IPS DF 6.9 (cell line): ENCODE results near the gene KLF1.
"Not testable (repeated sequence)": the region's sequence is repeated elsewhere in the genome, so short reads cannot be mapped to it uniquely, and the experiment has no call there.

Source experiments
- DNase-seq: peaks from one replicate; pipeline ENCODE4 v3.0.0-alpha.2; 2013; ENCODE audit warnings: low read depth, low spot score
- H3K27ac ChIP-seq: one replicate; pipeline ENCODE4 v1.5.1; 2013; ENCODE audit warnings: low read length, control low read depth
- H3K27me3 ChIP-seq: 2 replicates; pipeline ENCODE4 v1.6.1; 2013; ENCODE audit warnings: mild to moderate bottlenecking, low read length; ENCODE audit not compliant: control insufficient read depth, insufficient read depth
- H3K36me3 ChIP-seq: 2 replicates; pipeline ENCODE4 v1.6.1; 2013; ENCODE audit warnings: low read length; ENCODE audit not compliant: control insufficient read depth, insufficient read depth
- H3K4me1 ChIP-seq: 2 replicates; pipeline ENCODE4 v1.6.1; 2013; ENCODE audit warnings: low read length; ENCODE audit not compliant: control insufficient read depth, insufficient read depth
- H3K4me3 ChIP-seq: 2 replicates; pipeline ENCODE4 v1.5.1; 2013; ENCODE audit warnings: mild to moderate bottlenecking, low read length
- H3K9me3 ChIP-seq: 2 replicates; pipeline ENCODE4 v1.6.1; 2013; ENCODE audit warnings: low read length, inconsistent platforms; ENCODE audit not compliant: control insufficient read depth, insufficient read depth
- WGBS: extraction: QIAGEN DNeasy Blood & Tissue Kit; methylation state at CpG from one replicate; pipeline ENCODE4 v1.1.7; 2013; ENCODE audit warnings: mixed read lengths, missing lambda C conversion rate; ENCODE audit not compliant: insufficient read length, insufficient coverage; 5-methylcytosine and 5-hydroxymethylcytosine counted together

KLF1 gene

DNA sequence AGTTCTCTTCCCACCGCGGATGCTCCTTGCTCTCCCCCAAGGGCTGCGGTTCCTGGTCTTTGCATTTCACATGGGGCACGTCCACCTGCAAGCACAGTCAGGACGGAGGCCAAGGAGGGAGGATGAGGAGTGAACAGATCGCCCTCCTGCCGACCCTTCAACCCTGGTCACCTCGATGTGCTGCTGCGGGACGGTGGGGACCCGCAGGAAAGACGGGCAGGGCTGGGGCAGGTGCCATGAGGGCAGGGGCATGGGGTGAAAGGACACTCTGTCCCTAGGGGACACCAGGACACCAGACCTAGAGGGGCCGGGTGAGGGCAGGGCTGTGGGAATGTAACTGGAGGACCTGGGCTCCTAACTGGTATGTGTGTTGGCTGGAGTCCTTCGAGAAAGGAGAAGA is 31.3 kb upstream of the KLF1 start:
- no peaks in the 10 kb centered on the region for H3K9me3 ChIP-seq
- H3K36me3 ChIP-seq: peaks cover 8% of the 10 kb centered on the region
- H3K4me3 ChIP-seq: no peak overlapping the region
- no CpG with 5 or more reads among the region's 14 CpGs for WGBS
- peaks cover 3% of the 10 kb centered on the region for H3K4me1 ChIP-seq
- DNase-seq: no peak
- H3K27ac ChIP-seq: no peak overlapping the region
- H3K27me3 ChIP-seq: peaks cover 4% of the 10 kb centered on the region; the same call in 1 of the 2 replicates

- H3K4me3 ChIP-seq, H3K4me1 ChIP-seq, H3K9me3 ChIP-seq, DNase-seq, H3K27ac ChIP-seq, H3K36me3 ChIP-seq, H3K27me3 ChIP-seq: not testable (repeated sequence)
- no CpG with 5 or more reads among the region's 4 CpGs for WGBS
Measured at GRCh38 chr19:12915860-12916259, 28.9 kb upstream of the KLF1 start.

GRCh38 chr19:12913851-12914690 is 27.1 kb upstream of the KLF1 start:
- no peak for DNase-seq
- Histone ChIP-seq H3K4me1 (peaks cover 5% of the 10 kb centered on the region), H3K27me3 (peaks cover 4% of the 10 kb centered on the region; the same call in 1 of the 2 replicates), H3K36me3 (no peaks in the 10 kb centered on the region), H3K9me3 (no peaks in the 10 kb centered on the region), H3K4me3 (no peak overlapping the region), H3K27ac (no peak overlapping the region)
- WGBS: no CpG with 5 or more reads among the region's 12 CpGs

- Histone ChIP-seq H3K4me1 (peaks cover 3% of the 10 kb centered on the region; the same call in 1 of the 2 replicates), H3K27me3 (no peaks in the 10 kb centered on the region; the same call in 1 of the 2 replicates), H3K9me3 (no peaks in the 10 kb centered on the region), H3K27ac (no peak overlapping the region), H3K36me3 (no peaks in the 10 kb centered on the region), H3K4me3 (no peak overlapping the region)
- DNase-seq: no peak
- no CpG with 5 or more reads among the region's 22 CpGs for WGBS
Measured at GRCh38 chr19:12913011-12913561, 26.1 kb upstream of the KLF1 start.

DNA sequence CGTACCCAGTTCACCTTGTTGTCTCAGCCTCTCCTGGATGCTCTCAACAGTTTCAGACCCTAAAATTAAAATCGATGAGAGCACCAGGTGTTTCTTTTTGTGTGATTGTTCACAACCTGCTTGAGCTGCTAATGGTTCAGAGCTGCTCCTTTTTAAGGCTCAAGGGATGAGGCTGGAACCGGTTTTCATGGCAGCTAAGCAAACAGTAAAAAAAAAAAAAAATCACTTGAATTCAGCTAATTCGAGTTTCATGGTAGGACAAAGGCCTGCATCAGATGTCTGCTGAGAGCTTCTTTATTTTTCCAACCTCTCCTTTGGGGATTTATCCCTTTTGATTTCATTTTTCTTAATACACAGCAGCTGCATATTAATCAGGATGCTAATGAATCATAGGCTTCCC is 25.6 kb upstream of the KLF1 start:
- no peaks in the 10 kb centered on the region for H3K9me3 ChIP-seq
- no peak overlapping the region for H3K4me3 ChIP-seq
- peaks cover 3% of the 10 kb centered on the region; the same call in 1 of the 2 replicates for H3K4me1 ChIP-seq
- H3K27ac ChIP-seq: no peak overlapping the region
- H3K27me3 ChIP-seq: no peaks in the 10 kb centered on the region
- WGBS: no CpG with 5 or more reads among the region's 4 CpGs
- no peaks in the 10 kb centered on the region for H3K36me3 ChIP-seq
- no peak for DNase-seq

DNA sequence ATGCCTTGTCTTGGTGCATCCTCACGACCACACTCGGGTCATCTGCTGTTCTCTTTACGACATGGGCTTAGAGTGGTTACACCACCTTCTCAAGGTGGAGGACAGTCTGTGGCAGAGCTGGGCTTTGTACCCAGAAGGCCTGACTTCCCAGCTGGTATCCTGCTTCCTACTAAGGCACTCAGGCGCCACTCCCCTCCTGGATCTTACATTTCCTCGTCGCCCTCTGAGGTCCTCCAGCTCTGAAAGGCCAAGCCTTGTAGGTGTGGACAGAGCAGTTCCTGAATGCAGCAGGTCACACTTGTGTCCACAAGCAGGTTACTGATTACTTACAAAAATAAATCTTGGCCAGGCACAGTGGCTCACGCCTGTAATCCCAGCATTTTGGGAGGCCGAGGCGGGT is 20.2 kb upstream of the KLF1 start:
- Histone ChIP-seq H3K27ac (no peak overlapping the region), H3K4me3 (no peak overlapping the region), H3K36me3 (no peaks in the 10 kb centered on the region), H3K27me3 (no peaks in the 10 kb centered on the region), H3K9me3 (no peaks in the 10 kb centered on the region), H3K4me1 (peaks cover under 1% of the 10 kb centered on the region; the same call in 1 of the 2 replicates)
- DNase-seq: no peak
- no CpG with 5 or more reads among the region's 9 CpGs for WGBS

DNA sequence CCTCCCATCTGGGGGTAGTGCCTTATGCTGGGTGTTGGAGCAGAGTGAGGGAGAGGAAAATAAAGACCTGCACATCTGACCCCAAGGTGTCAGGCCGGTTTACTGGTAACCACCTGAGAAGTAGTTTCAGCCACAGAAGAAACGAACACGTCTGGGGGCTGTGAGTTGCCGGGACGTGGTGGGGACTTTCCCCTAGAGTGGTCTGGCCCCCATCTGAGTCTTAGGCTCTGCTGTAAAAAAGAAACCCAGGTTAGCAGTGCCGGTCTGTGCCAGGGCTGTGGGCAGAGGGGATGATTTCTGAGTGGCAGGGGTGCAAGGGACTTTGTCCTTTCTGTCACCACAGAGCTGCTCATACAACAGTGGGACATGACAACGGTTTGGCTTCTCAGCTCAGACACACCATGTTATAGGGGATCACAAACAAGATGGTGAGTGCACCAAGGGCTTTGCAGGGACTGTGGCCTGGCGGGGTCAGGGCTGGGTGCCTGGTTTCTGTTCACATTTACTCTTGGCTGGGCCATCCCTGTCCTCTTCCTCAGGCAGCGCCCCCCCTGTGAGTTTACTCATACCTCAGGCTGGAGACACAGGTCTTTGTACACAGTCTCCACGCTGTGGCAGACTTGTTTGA is 13.0 kb upstream of the KLF1 start:
- Histone ChIP-seq H3K9me3 (no peaks in the 10 kb centered on the region), H3K4me3 (no peak overlapping the region), H3K36me3 (peaks cover 21% of the 10 kb centered on the region), H3K27ac (no peak overlapping the region), H3K4me1 (no peaks in the 10 kb centered on the region), H3K27me3 (no peaks in the 10 kb centered on the region)
- WGBS: no CpG with 5 or more reads among the region's 10 CpGs
- DNase-seq: no peak

- Histone ChIP-seq H3K4me3 (no peak overlapping the region), H3K36me3 (peaks cover 29% of the 10 kb centered on the region), H3K4me1 (0 out of 2 replicates have a peak, but pooled peaks cover 3% of the 10 kb centered on the region), H3K9me3 (no peaks in the 10 kb centered on the region), H3K27ac (no peak overlapping the region), H3K27me3 (no peaks in the 10 kb centered on the region)
- no peak for DNase-seq
- WGBS: no CpG with 5 or more reads among the region's 17 CpGs
Measured at GRCh38 chr19:12896460-12896859, 9.5 kb upstream of the KLF1 start.

GRCh38 chr19:12893582-12893981 is 6.6 kb upstream of the KLF1 start:
- no CpG with 5 or more reads among the region's 5 CpGs for WGBS
- H3K4me3 ChIP-seq: no peak overlapping the region
- H3K4me1 ChIP-seq: 0 out of 2 replicates have a peak, but pooled peaks cover 3% of the 10 kb centered on the region
- no peaks in the 10 kb centered on the region for H3K27me3 ChIP-seq
- H3K36me3 ChIP-seq: peaks cover 29% of the 10 kb centered on the region
- H3K27ac ChIP-seq: no peak overlapping the region
- H3K9me3 ChIP-seq: no peaks in the 10 kb centered on the region
- no peak for DNase-seq

DNA sequence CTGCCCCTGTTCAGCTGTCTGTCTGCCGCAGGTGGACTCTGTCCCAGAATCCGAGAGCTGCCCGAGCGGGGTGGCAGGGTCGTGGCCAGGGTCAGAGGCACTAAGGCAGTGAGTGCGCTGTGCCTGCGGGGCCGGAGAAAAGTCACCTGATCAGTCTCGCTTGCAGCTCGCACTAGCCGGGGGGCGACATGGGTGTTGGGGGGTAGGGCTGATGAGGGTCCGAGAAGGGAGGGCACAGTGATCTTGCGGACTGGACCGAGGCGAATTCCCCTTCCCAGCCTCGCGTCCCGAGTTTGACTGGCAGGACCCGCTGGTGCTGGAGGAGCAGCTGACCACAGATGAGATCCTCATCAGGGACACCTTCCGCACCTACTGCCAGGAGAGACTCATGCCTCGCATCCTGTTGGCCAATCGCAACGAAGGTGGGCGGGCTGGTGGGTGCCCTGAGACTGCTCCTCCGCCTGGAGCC is 4.6 kb upstream of the KLF1 start:
- peak overlapping the region; percentile 84 for H3K4me3 ChIP-seq
- no peaks in the 10 kb centered on the region for H3K9me3 ChIP-seq
- no peak overlapping the region for H3K27ac ChIP-seq
- DNase-seq: no peak
- 0 out of 2 replicates have a peak, but pooled peaks cover 3% of the 10 kb centered on the region for H3K4me1 ChIP-seq
- H3K27me3 ChIP-seq: no peaks in the 10 kb centered on the region
- peaks cover 15% of the 10 kb centered on the region for H3K36me3 ChIP-seq
- no CpG with 5 or more reads among the region's 26 CpGs for WGBS
